Esophagus muscularis mucosa (tissue), 4 donors: Measurements from ENCODE around the gene SUPT6H. TPM values are rescaled to one million over a fixed set of nuclear protein-coding genes. Genes with fewer than 3 reads are reported as not detected.

Experiments used
- DNase-seq: peaks from one replicate; pipeline ENCODE4 v3.0.0-alpha.2; 2017; ENCODE audit errors: extremely low spot score
- H3K27ac ChIP-seq, 4 donors: fragments of 200-600 bp; sonication (generic); replicated peaks in 1 of 4; 1 replicate in 3 of 4; 2 replicates in 1 of 4; pipeline ENCODE4 v1.5.1; 2016 to 2019; ENCODE audit warnings: mild to moderate bottlenecking in 1 of 4
- H3K27me3 ChIP-seq, 4 donors: fragments of 200-600 bp; sonication (generic); one replicate each; pipeline versions ENCODE4 v1.5.1 to v1.6.0; 2016 to 2019
- H3K36me3 ChIP-seq, 4 donors: fragments of 200-600 bp; sonication (generic); one replicate each; pipeline ENCODE4 v1.5.1; 2016 to 2019
- H3K4me1 ChIP-seq, 4 donors: fragments of 200-600 bp; sonication (generic); one replicate each; pipeline ENCODE4 v1.5.1; 2016 to 2019
- H3K4me3 ChIP-seq, 4 donors: fragments of 200-600 bp; sonication (generic); 1 replicate in 2 of 4; 2 replicates in 2 of 4; pipeline ENCODE4 v1.5.1; 2016 to 2019; ENCODE audit warnings: mild to moderate bottlenecking in 4 of 4, moderate library complexity in 1 of 4
- H3K9me3 ChIP-seq, 4 donors: fragments of 200-600 bp; sonication (generic); 1 replicate in 3 of 4; 2 replicates in 1 of 4; pipeline ENCODE4 v1.5.1; 2016 to 2019
- EP300 ChIP-seq: sonication (generic); formaldehyde crosslinking; IDR thresholded peaks from one replicate; pipeline ENCODE4 v1.6.1; 2017; ENCODE audit warnings: antibody characterized with exemption
- POLR2A ChIP-seq: fragments of 450-650 bp; IDR thresholded peaks from one replicate; pipeline ENCODE4 v1.6.1; 2017; ENCODE audit warnings: antibody characterized with exemption, moderate library complexity, mild to moderate bottlenecking, low read depth
- POLR2AphosphoS5 ChIP-seq, 2 donors: sonication (generic); formaldehyde crosslinking; IDR thresholded peaks; one replicate each; pipeline ENCODE4 v1.6.1; 2017; ENCODE audit warnings: antibody characterized with exemption in 2 of 2
- WGBS: methylation state at CpG from one replicate; pipeline ENCODE4 v1.1.5; 2018; 5-methylcytosine and 5-hydroxymethylcytosine counted together
- intact Hi-C: fragments of 100-400 bp; cut with DNase I; formaldehyde crosslinking; loops from one replicate; pipeline ENCODE4 v1.15.1; 2023
- total RNA-seq, 4 donors: library from RNA; depleted of rRNA; stranded (reverse); fragments of >200 nt; gene quantifications; one replicate each; pipeline versions ENCODE4 v1.1.0 to v1.2.1, GENCODE V29; 2016
- TF ChIP-seq, protein P1 (sequence below), 3 experiments: fragments of 200-600 bp in 2 of 3; fragments of 450-650 bp in 1 of 3; sonication (generic) in 2 of 3; IDR thresholded peaks; one replicate each; pipeline ENCODE4 v1.5.1; 2017 to 2019; ENCODE audit warnings: antibody characterized with exemption in 3 of 3, mild to moderate bottlenecking in 2 of 3, moderate library complexity in 1 of 3

The SUPT6H gene
- total RNA-seq, 4 donors from 2014 or later, result 57.3 to 84.4 (median 71.1) TPM

DNA sequence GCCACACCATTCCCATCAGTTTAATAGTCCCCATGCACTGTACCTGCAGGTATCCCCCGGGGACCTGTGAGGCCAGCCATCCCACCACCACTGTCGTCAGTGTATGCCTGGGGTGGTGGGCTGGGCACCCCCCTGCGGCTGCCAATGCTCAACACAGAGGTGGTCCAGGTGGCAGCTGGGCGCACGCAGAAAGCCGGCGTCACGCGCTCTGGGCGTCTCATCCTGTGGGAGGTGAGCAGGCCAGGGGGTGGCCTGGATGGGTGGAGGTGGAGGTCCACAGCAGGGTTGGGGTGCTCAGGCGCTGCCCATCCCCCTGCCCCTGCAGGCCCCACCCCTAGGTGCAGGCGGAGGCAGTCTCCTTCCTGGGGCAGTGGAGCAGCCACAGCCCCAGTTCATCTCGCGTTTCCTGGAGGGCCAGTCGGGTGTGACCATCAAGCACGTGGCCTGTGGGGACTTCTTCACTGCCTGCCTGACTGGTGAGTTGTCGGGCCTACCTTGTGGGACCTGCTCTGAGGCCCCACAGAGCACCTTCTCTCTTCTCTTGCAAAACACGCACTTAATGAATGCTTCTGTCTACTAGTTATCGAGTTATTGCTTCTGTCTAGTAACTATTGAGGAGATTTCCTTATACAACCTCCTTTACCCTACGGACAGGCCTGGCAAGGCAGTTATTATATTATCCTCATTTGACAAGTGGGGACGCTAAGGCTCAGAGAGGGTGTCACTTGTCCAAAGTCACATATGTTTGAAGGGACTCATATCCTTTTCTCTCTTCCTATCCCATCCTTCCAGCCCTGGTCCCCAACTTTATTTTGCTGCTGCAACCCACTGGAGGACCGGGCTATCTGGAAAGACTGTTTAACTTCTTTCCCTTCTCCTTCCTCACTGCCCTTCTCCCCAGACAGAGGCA is 76.0 kb downstream of the SUPT6H start:
- no peak overlapping the region for H3K27ac ChIP-seq
- DNase-seq, result no peak
- H3K4me1 ChIP-seq, result peaks cover 1 to 7% (median 5%) of the 10 kb centered on the region in 4 donors
- intact Hi-C loops, result no loop called here
- peaks cover 0 to 6% (median 0%) of the 10 kb centered on the region in 4 donors for H3K36me3 ChIP-seq
- no peak overlapping the region for H3K4me3 ChIP-seq
- TF ChIP-seq EP300 (no peak), POLR2A (no peak), POLR2AphosphoS5 (IDR thresholded peaks at IDR 0.05) (no peak)
- TF ChIP-seq, protein P1, sequence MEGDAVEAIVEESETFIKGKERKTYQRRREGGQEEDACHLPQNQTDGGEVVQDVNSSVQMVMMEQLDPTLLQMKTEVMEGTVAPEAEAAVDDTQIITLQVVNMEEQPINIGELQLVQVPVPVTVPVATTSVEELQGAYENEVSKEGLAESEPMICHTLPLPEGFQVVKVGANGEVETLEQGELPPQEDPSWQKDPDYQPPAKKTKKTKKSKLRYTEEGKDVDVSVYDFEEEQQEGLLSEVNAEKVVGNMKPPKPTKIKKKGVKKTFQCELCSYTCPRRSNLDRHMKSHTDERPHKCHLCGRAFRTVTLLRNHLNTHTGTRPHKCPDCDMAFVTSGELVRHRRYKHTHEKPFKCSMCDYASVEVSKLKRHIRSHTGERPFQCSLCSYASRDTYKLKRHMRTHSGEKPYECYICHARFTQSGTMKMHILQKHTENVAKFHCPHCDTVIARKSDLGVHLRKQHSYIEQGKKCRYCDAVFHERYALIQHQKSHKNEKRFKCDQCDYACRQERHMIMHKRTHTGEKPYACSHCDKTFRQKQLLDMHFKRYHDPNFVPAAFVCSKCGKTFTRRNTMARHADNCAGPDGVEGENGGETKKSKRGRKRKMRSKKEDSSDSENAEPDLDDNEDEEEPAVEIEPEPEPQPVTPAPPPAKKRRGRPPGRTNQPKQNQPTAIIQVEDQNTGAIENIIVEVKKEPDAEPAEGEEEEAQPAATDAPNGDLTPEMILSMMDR (IDR thresholded peaks at IDR 0.05), result no peak
- WGBS, result 82% methylated on average over 10 of the region's 22 CpGs
- H3K27me3 ChIP-seq, result no peaks in the 10 kb centered on the region
- H3K9me3 ChIP-seq, result no peaks in the 10 kb centered on the region

DNA sequence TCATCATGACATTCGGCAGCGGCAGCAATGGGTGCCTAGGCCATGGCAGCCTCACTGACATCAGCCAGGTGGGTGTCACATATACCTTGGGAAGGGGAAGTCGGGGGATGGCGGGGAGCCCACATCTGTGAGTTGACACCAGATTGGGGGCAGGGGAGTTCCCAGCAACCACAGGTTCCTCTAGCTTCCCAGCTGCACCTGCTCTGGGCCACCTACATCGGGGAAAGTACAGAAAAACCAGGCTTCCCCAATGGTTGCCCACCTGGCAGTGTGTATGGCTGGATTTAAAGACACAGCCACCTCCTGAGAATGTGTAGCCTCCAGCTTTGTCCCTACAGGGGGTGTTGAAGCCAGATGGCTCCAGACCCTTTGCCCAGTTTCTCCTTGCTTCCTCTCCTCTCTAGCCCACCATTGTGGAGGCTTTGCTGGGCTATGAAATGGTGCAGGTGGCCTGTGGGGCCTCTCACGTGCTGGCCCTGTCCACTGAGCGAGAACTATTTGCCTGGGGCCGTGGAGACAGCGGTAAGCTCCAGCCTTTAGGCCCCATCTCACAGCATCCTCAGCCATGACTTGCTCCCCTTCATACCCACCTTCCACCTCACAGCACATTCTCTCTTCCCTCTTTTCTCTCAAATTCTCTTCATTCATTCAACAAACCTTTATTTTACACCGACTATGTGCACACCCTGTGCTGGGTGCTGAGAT is 76.8 kb downstream of the SUPT6H start:
- H3K4me3 ChIP-seq, result no peak overlapping the region
- intact Hi-C loops, result no loop called here
- no peak overlapping the region for H3K27ac ChIP-seq
- no peaks in the 10 kb centered on the region for H3K9me3 ChIP-seq
- DNase-seq, result no peak
- no peaks in the 10 kb centered on the region for H3K27me3 ChIP-seq
- peaks cover 6 to 13% (median 11%) of the 10 kb centered on the region in 4 donors for H3K4me1 ChIP-seq
- peaks cover 0 to 6% (median 0%) of the 10 kb centered on the region in 4 donors for H3K36me3 ChIP-seq
- 79% methylated on average over 9 of the region's 10 CpGs for WGBS
- TF ChIP-seq EP300, result no peak
- TF ChIP-seq, protein P1 (IDR thresholded peaks at IDR 0.05), result no peak
- TF ChIP-seq POLR2A, result no peak
- no peak for TF ChIP-seq POLR2AphosphoS5 (IDR thresholded peaks at IDR 0.05)

DNA sequence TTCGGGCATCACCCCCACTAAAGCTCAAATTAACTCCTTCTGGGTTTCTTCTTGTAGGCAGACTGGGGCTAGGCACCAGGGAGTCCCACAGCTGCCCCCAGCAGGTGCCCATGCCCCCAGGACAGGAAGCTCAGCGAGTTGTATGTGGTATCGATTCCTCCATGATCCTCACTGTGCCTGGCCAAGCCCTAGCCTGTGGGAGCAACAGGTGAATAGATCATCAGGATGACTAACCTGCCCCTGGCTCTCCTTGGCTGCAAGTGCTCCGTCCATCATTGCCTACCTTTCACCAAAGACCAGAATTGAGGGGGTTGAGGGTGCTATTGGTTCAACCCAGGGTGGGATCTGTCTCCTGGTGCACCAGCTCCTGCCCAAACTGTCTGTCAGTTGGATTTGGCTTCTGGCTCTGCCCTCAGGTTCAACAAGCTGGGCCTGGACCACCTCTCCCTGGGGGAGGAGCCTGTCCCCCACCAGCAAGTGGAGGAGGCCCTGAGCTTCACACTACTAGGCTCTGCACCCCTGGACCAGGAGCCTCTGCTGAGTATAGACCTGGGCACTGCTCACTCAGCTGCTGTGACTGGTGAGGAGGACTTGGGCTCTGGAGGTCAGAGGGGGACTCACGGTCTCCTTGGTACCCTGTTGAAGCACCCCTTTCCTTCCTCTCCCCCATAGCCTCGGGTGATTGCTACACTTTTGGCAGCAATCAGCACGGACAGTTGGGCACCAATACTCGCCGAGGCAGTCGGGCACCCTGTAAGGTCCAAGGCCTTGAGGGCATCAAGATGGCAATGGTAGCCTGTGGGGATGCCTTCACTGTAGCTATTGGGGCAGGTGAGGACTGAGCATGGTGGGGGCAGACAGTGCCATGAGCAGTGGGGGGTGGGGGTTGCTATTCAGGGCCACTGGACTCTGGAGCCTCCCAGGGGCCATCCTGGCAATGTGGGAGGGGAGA is 78.7 kb downstream of the SUPT6H start:
- H3K27me3 ChIP-seq, result no peaks in the 10 kb centered on the region
- peaks cover 23 to 31% (median 29%) of the 10 kb centered on the region in 4 donors for H3K4me1 ChIP-seq
- no peak for DNase-seq
- WGBS, result 83% methylated on average over 4 of the region's 10 CpGs
- no peaks in the 10 kb centered on the region for H3K36me3 ChIP-seq
- intact Hi-C loops, result no loop called here
- H3K9me3 ChIP-seq, result no peaks in the 10 kb centered on the region
- H3K4me3 ChIP-seq, result no peak overlapping the region
- H3K27ac ChIP-seq, result no peak overlapping the region
- TF ChIP-seq EP300, result no peak
- TF ChIP-seq POLR2AphosphoS5 (IDR thresholded peaks at IDR 0.05), result no peak
- TF ChIP-seq POLR2A, result no peak
- TF ChIP-seq, protein P1 (IDR thresholded peaks at IDR 0.05), result no peak
